Measurements from ENCODE around the gene CYP24A1.

Gene CYP24A1

DNA sequence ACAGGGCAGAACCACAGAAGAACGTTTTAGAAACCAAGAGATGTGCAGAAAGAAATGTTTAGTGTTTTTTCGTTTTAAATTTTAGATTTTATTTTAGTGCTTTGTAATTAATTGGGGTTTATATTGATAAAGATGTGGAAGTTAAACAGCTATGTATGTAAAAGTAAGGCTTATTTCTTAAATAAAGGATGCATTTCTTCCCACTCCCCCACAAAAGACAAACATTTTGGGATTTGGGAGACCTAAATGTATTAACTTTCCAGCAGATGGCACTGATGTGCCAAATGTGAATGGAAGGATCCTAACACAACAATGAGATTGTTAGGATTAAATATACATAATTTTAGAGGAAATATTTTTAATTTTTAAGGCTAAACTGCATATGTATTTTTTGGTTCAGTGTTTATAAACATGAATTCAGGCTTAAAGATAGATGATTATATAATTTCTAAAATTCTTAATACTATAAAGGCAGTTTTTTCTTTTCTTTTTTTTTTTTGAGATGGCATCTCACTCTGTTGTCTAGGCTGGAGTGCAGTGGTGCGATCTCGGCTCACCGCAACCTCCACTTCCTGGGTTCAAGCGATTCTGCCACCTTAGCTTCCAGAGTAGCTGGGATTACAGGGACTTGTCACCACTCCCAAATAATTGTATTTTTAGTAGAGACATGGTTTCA, 46.1 kb upstream of the CYP24A1 start:
- TF ChIP-seq, protein P1, sequence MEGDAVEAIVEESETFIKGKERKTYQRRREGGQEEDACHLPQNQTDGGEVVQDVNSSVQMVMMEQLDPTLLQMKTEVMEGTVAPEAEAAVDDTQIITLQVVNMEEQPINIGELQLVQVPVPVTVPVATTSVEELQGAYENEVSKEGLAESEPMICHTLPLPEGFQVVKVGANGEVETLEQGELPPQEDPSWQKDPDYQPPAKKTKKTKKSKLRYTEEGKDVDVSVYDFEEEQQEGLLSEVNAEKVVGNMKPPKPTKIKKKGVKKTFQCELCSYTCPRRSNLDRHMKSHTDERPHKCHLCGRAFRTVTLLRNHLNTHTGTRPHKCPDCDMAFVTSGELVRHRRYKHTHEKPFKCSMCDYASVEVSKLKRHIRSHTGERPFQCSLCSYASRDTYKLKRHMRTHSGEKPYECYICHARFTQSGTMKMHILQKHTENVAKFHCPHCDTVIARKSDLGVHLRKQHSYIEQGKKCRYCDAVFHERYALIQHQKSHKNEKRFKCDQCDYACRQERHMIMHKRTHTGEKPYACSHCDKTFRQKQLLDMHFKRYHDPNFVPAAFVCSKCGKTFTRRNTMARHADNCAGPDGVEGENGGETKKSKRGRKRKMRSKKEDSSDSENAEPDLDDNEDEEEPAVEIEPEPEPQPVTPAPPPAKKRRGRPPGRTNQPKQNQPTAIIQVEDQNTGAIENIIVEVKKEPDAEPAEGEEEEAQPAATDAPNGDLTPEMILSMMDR (IDR thresholded peaks at IDR 0.05; ENCODE audit: low read depth, low read length, missing control alignments) = peak; percentile 54
- H3K27ac ChIP-seq = no peak overlapping the region
- no peak for DNase-seq
- peaks cover 4% of the 10 kb centered on the region for H3K36me3 ChIP-seq (replicated peaks)
- no peak overlapping the region for H3K4me3 ChIP-seq (ENCODE audit: low read depth, low read length)
- in situ Hi-C loops (cut with HindIII; ENCODE audit: low pct_ligation_motif_present, low sequenced_read_pairs) = no loop called here
- no peaks in the 10 kb centered on the region for H3K27me3 ChIP-seq (replicated peaks)

DNA sequence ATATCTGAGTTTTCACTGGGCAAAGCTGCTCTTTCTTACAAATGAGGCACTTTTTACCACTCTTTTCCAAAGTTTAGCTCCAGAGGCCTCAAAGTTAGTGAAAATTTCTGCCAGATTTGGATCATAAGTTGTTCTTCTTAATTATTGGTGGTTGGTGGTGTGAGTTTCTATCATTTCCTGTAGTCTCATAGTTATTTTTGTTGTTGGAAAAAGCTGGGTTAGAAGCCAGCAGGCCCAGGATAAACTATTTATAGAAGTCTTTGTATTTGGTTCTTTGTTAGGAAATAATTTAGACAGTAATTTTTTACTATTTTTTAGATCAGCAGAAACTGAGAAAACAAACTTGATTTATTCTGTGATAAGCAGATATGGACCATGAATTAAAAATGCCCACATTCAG, 44.7 kb upstream of the CYP24A1 start:
- DNase-seq = no peak
- peaks cover 4% of the 10 kb centered on the region for H3K36me3 ChIP-seq (replicated peaks)
- TF ChIP-seq, protein P1 (IDR thresholded peaks at IDR 0.05; ENCODE audit: low read depth, low read length, missing control alignments) = no peak
- in situ Hi-C loops (cut with HindIII; ENCODE audit: low pct_ligation_motif_present, low sequenced_read_pairs) = no loop called here
- H3K27ac ChIP-seq = no peak overlapping the region
- H3K4me3 ChIP-seq (ENCODE audit: low read depth, low read length) = no peak overlapping the region
- no peaks in the 10 kb centered on the region for H3K27me3 ChIP-seq (replicated peaks)

DNA sequence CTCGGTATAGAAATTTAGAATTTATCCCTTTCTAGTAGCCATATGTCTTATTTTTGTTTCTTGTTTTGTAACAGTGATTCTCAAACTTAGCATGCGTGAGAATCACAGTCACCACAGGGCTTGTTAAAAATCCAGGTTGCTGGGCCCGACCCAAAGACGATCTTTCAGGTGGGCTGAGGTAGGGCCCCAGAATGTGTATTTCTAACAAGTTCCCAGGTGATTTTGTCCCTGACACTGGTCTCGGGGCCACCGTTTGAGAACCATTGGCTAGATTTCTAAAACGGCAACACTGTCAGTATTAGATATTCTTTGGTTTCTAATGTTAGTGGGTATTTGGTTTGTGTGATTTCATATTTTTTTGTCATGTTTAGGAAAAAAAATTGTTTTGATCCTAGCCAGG, 44.0 kb upstream of the CYP24A1 start:
- TF ChIP-seq, protein P1 (IDR thresholded peaks at IDR 0.05; ENCODE audit: low read depth, low read length, missing control alignments) = no peak
- in situ Hi-C loops (cut with HindIII; ENCODE audit: low pct_ligation_motif_present, low sequenced_read_pairs) = no loop called here

DNA sequence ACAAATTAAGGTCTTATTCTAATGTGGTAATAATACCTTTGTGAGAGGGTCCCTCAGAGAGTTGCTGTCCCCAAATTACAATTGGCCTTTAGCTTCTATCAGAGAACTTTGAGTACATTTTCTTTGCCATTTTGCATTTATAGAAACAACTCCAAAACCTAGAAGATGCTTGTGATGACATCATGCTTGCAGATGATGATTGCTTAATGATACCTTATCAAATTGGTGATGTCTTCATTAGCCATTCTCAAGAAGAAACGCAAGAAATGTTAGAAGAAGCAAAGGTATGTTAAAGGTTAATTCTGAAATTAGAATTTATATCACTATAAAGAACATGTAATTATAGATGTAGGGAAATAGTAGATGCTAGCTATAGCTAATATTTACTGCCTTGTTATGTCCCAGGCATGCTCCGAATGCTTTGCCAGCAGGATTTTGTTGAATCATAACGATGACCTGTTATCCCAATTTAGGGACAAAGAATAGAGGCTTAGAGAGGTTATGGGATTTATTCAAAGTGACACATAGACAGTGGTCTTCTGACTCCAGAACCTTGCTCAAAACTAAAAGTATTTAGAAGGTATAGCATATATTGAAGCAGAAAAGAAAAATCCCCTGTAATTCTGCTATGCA, 41.5 kb upstream of the CYP24A1 start:
- Histone ChIP-seq H3K4me3 (ENCODE audit: low read depth, low read length) (no peak overlapping the region), H3K27me3 (replicated peaks) (no peaks in the 10 kb centered on the region), H3K27ac (no peak overlapping the region), H3K36me3 (replicated peaks) (peaks cover 4% of the 10 kb centered on the region)
- no peak for DNase-seq
- TF ChIP-seq, protein P1 (IDR thresholded peaks at IDR 0.05; ENCODE audit: low read depth, low read length, missing control alignments) = no peak
- in situ Hi-C loops (cut with HindIII; ENCODE audit: low pct_ligation_motif_present, low sequenced_read_pairs) = no loop called here

More for the DNA sequence above, 44.0 kb upstream of the CYP24A1 start:
- Histone ChIP-seq H3K4me3 (ENCODE audit: low read depth, low read length) (no peak overlapping the region), H3K36me3 (replicated peaks) (peaks cover 4% of the 10 kb centered on the region), H3K27ac (no peak overlapping the region), H3K27me3 (replicated peaks) (no peaks in the 10 kb centered on the region)
- DNase-seq = no peak

DNA sequence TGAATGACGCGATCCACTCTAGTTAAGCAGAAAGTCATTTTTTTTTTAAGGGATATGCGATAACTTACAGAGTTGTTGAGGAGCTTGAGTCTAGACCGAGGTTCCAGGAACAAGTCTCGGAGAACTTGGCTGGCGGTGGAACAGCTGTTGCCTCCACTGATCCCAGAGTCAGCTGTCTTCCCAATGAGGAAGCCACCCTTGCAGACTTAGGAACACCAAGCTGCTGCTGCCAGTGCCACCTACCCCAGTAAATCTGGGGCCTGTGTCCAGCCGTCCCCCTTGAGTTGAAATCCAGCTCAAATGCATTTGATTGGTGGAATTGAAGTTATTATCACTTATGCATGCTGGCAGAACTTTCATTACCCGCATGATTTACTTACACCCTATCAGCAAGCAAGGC, 40.8 kb upstream of the CYP24A1 start:
- Histone ChIP-seq H3K36me3 (replicated peaks) (peaks cover 4% of the 10 kb centered on the region), H3K4me3 (ENCODE audit: low read depth, low read length) (no peak overlapping the region), H3K27me3 (replicated peaks) (no peaks in the 10 kb centered on the region), H3K27ac (no peak overlapping the region)
- DNase-seq = no peak
- in situ Hi-C loops (cut with HindIII; ENCODE audit: low pct_ligation_motif_present, low sequenced_read_pairs) = no loop called here
- TF ChIP-seq, protein P1 (IDR thresholded peaks at IDR 0.05; ENCODE audit: low read depth, low read length, missing control alignments) = no peak

All from brain microvascular endothelial cell (primary cell).